ENCODE data around the gene TSPYL1. TPM values are rescaled to one million over a fixed set of nuclear protein-coding genes. Genes with fewer than 3 reads are reported as not detected.
A peak's percentile ranks its signal among the peaks of the same experiment; 100 is the strongest.

The TSPYL1 gene
- total and polyA plus RNA-seq, 4 donors = 25.1 to 39.8 (median 30.2) TPM

GRCh38 chr6:116268589-116269293, 11.0 kb downstream of the TSPYL1 start:
- Histone ChIP-seq H3K27ac (ENCODE audit: low read depth in 1 of 2, low read length in 2 of 2) (no peak overlapping the region), H3K9ac (ENCODE audit: low read depth in 1 of 2, low read length in 2 of 2) (no peak overlapping the region), H3K36me3 (ENCODE audit: control insufficient read depth in 4 of 4, insufficient read depth in 3 of 4, low read depth in 1 of 4, low read length in 3 of 4) (peaks cover 0 to 14% (median 4%) of the 10 kb centered on the region in 4 donors), H3K9me3 (ENCODE audit: control insufficient read depth in 4 of 4, low read length in 3 of 4) (no peaks in the 10 kb centered on the region), H3K4me3 (ENCODE audit: low read depth in 1 of 3, low read length in 3 of 3) (no peak overlapping the region), H3K27me3 (ENCODE audit: control insufficient read depth in 4 of 4, insufficient read depth in 4 of 4, low read length in 3 of 4) (no peaks in the 10 kb centered on the region), H3K4me1 (ENCODE audit: control insufficient read depth in 4 of 4, insufficient read depth in 4 of 4, low read length in 3 of 4) (peaks cover 0 to 12% (median 4%) of the 10 kb centered on the region in 4 donors)
- WGBS = 18% methylated on average over 3 of the region's 3 CpGs
- no peak for DNase-seq (ENCODE audit: low spot score)
- TF ChIP-seq RXRA (IDR thresholded peaks at IDR 0.05) (peak; percentile 20 to 50), RAD21 (IDR thresholded peaks at IDR 0.05) (peak; percentile 90 to 91), HNF4A (conservative IDR thresholded peaks at IDR 0.05) (peak; percentile 31 to 60), CTCF (IDR thresholded peaks at IDR 0.05; ENCODE audit: low read depth, low read length, missing input control) (peak; percentile 86), GABPA (IDR thresholded peaks at IDR 0.05 in 1 of 2, conservative IDR thresholded peaks at IDR 0.05 in 1 of 2) (no peak), FOXA2 (IDR thresholded peaks at IDR 0.05) (no peak), EGR1 (IDR thresholded peaks at IDR 0.05; ENCODE audit: low read depth in 2 of 2) (no peak)

- TF ChIP-seq HNF4G (IDR thresholded peaks at IDR 0.05) (no peak), RAD21 (IDR thresholded peaks at IDR 0.05) (no peak), NR2F2 (IDR thresholded peaks at IDR 0.05) (no peak), SP1 (IDR thresholded peaks at IDR 0.05) (no peak), FOXA2 (IDR thresholded peaks at IDR 0.05) (no peak), MAX (IDR thresholded peaks at IDR 0.05) (no peak), FOXA1 (IDR thresholded peaks at IDR 0.05) (no peak), HNF4A (conservative IDR thresholded peaks at IDR 0.05) (no peak), CTCF (IDR thresholded peaks at IDR 0.05; ENCODE audit: low read depth, low read length, missing input control) (no peak), GABPA (IDR thresholded peaks at IDR 0.05 in 1 of 2, conservative IDR thresholded peaks at IDR 0.05 in 1 of 2) (no peak), JUND (IDR thresholded peaks at IDR 0.05) (no peak), ZBTB33 (IDR thresholded peaks at IDR 0.05) (no peak), TAF1 (conservative IDR thresholded peaks at IDR 0.05) (no peak), YY1 (IDR thresholded peaks at IDR 0.05) (no peak), ATF3 (IDR thresholded peaks at IDR 0.05) (no peak), REST (IDR thresholded peaks at IDR 0.05) (no peak), EGR1 (IDR thresholded peaks at IDR 0.05; ENCODE audit: low read depth in 2 of 2) (no peak), RXRA (IDR thresholded peaks at IDR 0.05) (no peak)
- H3K4me1 ChIP-seq (ENCODE audit: control insufficient read depth in 4 of 4, insufficient read depth in 4 of 4, low read length in 3 of 4) = peaks cover 0 to 12% (median 4%) of the 10 kb centered on the region in 4 donors
- 64% methylated on average over 3 of the region's 3 CpGs for WGBS
- peaks cover 0 to 10% (median 2%) of the 10 kb centered on the region in 4 donors for H3K36me3 ChIP-seq (ENCODE audit: control insufficient read depth in 4 of 4, insufficient read depth in 3 of 4, low read depth in 1 of 4, low read length in 3 of 4)
- H3K27me3 ChIP-seq (ENCODE audit: control insufficient read depth in 4 of 4, insufficient read depth in 4 of 4, low read length in 3 of 4) = no peaks in the 10 kb centered on the region
- no peak overlapping the region for H3K9ac ChIP-seq (ENCODE audit: low read depth in 1 of 2, low read length in 2 of 2)
- no peak overlapping the region for H3K27ac ChIP-seq (ENCODE audit: low read depth in 1 of 2, low read length in 2 of 2)
- no peaks in the 10 kb centered on the region for H3K9me3 ChIP-seq (ENCODE audit: control insufficient read depth in 4 of 4, low read length in 3 of 4)
- no peak for DNase-seq (ENCODE audit: low spot score)
- H3K4me3 ChIP-seq (ENCODE audit: low read depth in 1 of 3, low read length in 3 of 3) = no peak overlapping the region
These were observed 11.7 kb downstream of the TSPYL1 start for GRCh38 chr6:116267836-116268588.

All from liver (tissue), 9 donors.